GM21576 (cell line): ENCODE results near the gene SH2D3C.
"Not testable (repeated sequence)": the region's sequence is repeated elsewhere in the genome, so short reads cannot be mapped to it uniquely, and the experiment has no call there.

Source experiments
- ATAC-seq: cut with Tn5 transposase; IDR thresholded peaks from one replicate; pipeline ENCODE4 v1.9.1; 2021; ENCODE audit warnings: mild to moderate bottlenecking, moderate library complexity; ENCODE audit not compliant: unreplicated experiment

Gene SH2D3C

DNA sequence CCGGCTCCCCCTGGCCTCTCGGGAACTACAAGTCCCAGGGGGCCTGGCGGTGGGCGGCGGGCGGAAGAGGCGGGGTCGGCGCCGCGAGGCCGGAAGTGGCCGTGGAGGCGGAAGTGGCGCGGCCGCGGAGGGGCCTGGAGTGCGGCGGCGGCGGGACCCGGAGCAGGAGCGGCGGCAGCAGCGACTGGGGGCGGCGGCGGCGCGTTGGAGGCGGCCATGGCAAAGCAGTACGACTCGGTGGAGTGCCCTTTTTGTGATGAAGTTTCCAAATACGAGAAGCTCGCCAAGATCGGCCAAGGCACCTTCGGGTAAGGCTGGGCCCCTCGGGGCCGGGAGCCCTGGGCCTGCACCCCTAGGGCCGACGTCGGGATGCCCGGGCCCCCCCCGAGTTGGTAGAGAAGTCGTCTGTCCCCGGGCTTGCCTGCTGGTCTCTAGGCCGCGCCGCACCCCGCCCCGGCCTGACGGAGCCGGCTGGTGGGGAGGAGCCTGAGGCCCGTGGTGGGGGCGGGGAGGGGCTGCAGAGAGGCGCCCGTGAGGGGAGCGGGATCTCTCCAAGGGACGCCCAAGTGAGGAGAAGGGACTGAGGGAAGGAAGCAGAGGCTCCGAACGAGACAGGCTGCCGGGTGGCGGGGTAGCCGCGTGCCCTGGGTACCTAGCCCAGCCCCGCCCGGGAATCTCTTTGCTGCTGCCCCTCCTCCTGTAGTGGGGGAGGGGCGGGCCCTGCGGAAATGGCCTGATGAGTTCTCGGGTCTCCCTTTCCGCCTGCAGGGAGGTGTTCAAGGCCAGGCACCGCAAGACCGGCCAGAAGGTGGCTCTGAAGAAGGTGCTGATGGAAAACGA lies 7.7 kb upstream of the SH2D3C start, which contains the start of gene CDK9:
TSS of gene CDK9 (plus strand) at position 102 of the 840 bp plus-strand sequence. CDS start at position 217, 115 bp downstream.
- ATAC-seq: peak; percentile 44

DNA sequence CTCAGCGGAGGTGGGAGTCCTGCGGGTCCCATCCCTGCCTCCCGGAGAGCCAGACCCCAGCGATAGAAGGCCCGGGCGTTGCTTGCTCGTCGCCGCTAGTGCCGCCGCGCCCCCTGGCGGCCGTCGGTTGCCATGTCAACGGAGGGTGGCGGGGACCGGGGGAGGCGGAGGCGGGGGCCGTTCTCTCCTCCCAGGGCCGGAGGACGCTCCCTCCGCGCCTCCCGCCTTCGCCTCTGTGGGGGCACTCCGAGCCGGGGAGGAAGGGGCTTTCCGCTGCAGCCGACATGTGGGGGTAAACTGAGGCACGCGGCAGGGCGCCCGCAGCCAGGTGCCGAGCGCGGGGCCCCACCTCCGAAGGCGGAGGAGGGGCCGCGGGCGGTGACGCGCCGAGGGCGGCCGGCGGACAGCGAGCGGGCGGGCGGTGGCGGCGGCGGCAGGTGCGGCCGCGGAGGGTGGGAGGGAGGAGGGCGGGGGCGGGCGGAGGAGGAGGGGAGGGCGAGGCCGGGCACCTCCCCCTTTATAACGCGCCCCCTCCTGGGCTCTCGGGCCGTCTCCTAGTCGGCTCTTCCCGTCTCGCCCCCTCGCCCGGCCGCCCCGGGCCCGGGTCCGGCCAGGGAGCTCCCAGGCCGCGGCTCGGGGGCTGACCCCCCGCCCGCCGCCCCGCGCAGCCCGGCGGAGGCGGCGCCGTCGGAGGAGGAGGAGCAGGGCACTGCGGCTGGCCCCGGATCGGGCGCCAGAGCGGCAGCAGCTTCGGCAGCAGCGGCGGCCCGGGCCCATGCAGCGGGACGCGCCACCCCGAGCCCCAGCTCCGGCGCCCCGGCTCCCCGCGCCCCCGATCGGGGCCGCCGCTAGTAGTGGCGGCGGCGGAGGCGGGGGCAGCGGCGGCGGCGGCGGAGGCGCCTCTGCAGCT lies 6.8 kb upstream of the SH2D3C start:
- peak; percentile 40 for ATAC-seq

DNA sequence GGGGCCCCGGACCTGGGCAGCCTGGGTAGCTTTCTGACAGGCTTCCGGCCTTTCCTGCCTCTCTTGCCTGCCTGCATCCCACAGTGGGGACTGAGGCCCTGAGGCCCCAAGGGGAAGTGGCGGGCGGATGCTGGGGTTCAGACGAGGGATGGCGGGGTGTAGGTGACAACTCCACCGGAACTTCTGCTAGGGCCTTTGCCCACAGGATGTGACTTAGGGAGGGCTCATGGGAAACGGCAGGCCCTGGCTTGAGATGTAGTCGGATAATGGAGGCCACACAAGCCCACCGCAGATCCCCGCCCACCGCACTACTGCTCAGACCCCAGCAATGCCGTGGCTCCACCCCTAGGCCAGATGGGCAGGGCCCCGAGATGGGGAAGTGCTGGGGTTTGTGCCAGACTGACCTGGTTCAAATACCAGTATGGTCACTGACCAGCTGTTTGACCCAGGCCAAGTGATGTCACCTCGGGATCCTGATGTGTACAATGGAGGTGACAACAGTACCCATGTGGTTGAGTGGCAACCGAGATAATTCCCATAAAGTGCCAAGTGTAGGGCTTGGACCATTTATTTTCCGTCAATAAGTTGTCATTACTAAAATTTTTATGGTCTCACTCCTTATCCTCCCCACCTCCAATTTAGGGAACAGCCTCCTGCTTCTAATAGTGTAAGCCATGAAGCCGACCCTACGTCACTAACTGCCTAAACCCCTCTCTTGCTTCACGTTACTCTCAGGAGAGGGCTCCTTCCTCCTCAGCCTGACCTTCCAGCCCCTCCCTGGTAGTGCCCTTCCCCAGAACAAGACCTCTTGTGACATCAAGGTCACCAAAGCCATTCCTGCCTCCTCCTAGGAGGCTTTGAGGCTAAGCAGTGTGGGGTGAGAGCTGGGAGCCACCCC lies 4.9 kb upstream of the SH2D3C start:
- no peak for ATAC-seq

DNA sequence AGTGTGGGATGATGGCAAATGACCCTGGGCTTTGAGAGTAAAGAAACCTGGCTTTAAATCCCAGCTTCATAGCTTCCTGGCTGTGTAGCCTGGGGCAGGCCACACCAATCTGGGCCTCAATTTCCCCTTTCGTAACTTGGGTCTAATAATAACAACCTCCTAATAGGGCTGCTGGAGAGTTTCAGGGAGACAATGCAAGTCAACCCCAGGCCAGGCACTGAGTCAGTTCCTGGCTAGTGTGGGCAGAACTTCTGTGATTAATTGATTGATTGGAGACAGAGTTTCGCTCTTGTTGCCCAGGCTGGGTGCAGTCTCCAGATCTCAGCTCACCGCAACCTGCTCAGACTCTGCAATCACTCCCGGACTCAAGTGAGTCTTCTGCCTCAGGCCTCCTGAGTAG lies 3.3 kb upstream of the SH2D3C start:
- ATAC-seq: no peak

DNA sequence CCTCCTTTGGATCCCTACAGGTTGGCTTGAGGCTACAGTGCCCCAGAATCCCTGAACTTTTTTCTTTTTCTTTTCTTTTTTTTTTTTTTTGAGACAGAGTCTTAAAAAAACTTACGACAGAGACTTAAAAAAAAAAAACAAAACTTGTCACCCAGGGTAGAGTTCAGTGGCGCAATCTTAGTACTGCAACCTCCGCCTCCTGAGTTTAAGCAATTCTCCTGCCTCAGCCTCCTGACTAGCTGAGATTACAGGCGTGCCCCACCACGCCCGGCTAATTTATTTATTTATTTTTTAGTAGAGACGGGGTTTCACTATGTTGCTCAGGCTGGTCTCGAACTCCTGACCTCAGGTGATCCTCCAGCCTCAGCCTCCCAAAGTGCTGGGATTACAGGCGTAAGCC lies 2.4 kb upstream of the SH2D3C start:
- not testable (repeated sequence) for ATAC-seq

DNA sequence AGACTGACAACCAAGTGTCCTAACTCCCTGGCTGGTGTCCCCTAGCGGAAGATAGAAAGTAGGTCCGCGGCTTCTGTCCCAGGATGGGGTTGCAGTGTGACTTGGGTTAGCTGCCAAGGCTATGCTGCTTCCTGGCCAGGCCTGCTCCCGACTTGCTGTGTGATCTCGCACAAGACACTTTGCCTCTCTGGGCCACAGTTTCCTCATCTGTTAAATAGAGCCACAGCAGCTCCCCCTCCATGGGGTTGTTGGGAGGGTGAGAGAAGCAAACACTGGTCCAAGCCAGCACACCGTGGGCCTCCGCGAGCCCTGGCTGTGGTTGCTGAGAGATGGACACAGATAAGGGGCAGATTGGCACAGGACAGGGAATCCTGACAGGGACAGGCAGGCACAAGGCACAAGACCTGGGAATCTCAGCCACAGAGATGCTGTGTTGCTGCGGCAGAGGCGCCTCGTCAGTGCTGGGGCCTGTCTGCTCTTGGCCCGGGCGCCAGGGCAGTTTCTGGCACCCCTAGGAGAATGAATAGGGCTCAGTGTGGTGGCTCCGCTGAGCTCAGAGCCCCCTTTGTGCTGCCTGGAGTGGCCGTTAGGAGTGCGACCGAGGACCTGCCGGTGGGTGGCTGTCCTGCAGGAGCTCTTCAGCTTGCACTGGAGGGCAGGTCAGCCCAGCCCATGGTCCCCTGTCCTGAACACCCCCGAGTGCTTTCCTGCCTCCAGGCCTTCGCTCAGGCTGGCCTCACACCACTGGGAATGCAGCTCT lies 1.8 kb upstream of the SH2D3C start:
- ATAC-seq: no peak

DNA sequence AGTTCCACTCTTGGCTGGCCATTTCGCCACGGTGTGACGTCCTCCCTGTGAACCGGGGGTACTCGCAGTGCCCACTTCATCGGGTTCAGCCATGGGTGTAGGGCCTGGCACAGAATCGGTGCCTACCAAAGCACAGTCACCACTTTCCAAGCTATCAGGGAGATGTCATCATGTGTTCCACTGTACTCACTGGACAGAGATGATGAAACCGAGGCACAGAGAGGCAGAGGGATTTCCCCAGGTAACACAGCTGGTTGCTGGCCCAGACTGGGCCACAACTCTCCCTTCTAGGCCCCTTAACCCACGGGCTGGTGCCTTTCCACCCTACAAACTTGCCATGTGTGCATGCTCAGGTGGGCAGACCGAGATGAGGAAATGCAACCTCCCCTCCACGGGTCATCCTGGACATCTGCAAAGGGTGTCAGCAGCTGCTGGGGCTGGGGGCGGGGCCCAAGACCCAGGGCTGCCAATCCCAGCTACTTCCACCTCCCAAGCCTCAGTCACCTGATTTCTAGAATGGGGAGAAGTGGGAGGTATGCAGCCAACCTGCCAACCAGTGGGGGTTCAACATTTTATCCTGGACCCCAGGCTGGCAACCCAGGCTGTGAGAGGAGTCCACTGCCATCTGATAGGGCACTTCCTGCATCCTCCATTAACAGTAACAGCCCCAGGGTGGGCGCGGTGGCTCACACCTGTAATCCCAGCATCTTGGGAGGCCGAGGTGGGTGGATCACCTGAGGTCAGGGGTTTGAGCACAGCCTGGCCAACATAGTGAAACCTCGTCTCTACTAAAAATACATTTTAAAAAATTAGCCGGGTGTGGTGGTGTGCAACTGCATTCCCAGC lies 893 bp upstream of the SH2D3C start:
- ATAC-seq: peak; percentile 42

DNA sequence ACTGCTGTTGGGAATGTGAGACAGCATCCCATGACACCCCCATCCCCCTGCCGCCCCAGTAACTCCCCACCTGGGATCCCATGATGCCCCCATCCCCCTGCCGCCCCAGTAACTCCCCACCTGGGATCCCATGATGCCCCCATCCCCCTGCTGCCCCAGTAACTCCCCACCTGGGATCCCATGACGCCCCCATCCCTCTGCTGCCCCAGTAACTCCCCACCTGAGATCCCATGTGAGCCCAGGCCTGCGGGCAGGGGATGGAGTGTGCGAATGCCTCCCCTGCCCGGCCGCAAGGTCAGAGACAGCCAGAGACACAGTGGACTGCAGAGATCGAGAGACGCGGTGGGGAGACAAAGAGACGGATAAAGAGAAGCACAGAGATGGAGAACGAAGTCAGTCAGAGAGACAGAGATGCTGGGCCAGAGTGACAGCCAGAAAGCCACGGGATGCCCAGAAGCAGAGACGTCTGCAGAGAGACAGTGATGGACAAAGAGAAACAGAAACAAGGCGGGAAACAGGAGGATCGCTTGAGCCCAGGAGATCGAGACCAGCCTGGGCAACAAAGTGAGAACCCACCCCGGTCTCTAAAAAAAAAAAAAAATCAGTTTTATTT lies 992 bp downstream of the SH2D3C start:
- ATAC-seq: no peak

DNA sequence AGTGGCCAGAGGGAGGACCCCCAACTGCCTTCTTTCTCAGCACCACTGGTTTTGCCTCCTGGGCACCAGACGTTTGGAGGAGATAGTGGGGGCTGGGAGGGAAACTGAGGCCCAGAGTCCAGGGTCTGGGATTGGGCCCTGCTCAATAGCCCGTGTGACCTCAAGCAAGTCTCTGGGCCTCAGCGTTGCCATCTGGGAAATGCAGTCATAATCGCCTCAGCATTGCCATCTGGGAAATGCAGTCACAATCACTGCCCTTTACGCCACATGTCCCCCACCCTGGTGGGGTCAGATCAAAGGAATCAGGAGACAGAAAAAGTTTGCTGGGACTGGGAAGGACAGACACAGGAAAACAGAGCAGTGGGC lies 1.6 kb downstream of the SH2D3C start:
- no peak for ATAC-seq

DNA sequence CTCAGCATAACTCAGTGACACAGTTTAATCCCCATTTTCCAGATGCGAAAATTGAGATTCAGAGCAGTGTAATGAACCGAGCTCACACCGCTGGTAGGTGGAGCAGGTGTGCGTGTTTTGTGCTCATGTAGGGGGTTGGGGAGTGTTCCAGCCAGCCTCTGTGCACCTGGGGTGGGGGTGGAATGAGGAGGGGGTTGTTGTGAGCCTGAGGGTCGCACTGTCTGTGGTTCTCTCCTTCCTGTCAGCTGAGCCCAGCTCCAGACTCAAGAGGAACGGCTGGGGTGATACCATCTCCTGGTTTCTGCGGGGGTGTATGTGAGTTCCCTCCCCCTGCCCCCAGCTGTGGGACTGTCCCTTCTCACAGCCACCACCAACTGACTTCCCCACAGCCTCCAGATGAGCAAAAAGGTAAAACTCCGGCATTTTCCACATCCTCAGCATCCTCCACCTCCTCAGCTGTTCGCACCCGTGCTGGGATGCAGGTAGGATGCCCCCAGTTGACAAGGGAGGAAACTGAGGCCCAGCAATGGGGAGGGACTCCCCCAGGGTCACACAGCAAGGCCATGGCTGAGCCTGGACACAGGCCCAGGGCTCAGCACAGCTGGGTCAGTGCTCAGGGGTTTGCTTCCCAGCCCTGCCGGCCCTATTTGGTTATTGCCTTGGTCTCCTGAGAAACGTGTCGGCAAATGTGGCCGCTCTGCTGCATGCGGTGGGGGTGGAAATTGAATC lies 2.1 kb downstream of the SH2D3C start:
- ATAC-seq: peak; percentile 27

DNA sequence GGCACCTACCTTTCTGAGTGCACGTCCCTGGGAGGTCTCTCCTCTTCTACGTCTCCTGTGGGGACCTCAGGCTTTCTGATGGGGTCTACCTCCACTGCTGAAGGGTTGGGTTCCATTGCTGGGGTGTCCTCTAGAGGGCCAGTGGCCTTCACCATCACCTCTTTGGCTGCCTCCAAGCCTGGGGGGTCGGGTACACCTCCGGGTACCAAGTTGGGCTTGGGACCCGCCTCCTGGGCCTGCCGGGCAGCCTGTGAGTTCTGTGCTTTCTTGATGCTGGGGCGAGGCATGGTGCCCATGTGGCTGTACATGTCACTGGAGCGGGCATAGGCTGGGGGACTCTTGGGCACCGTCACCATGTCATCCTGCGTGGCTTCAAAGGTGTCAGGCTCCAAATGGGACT lies 4.5 kb downstream of the SH2D3C start:
- ATAC-seq: no peak

DNA sequence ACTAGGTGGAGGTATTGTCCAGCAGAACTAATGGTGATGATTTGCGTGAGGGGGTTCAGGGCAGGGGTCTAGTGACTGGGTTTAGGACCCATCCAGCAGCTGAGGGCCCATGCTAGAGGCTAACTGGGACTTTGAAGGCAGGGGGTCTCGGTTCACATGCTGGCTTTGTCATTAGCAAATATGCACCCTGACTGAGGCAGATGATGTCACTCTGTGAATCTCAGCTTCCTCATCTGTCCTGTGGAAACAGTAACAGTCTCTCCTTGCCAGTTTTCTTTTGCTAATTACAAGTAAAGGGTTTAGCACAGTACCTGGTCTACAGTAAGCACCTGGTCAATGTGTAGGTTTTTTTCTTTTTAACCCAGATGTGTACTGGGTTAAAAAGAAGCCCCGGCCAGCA lies 5.2 kb downstream of the SH2D3C start:
- ATAC-seq: no peak

DNA sequence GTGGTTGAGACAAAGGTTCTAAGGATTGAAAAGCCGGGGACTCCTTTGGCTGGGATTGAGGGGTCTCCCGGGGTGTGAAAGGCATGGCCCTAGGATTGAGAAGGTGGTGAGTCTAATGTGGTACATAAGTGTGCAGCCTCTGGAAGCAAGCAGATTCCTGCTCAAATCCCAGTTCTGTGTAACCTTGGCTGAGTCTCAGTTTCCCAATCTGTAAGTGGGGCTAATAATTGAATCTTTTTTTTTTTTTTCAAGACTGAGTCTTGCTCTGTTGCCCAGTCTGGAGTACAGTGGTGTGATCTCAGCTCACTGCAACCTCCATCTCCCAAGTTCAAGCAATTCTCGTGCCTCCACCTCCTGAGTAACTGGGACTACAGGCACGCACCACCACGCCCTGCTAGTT lies 5.9 kb downstream of the SH2D3C start:
- no peak for ATAC-seq

DNA sequence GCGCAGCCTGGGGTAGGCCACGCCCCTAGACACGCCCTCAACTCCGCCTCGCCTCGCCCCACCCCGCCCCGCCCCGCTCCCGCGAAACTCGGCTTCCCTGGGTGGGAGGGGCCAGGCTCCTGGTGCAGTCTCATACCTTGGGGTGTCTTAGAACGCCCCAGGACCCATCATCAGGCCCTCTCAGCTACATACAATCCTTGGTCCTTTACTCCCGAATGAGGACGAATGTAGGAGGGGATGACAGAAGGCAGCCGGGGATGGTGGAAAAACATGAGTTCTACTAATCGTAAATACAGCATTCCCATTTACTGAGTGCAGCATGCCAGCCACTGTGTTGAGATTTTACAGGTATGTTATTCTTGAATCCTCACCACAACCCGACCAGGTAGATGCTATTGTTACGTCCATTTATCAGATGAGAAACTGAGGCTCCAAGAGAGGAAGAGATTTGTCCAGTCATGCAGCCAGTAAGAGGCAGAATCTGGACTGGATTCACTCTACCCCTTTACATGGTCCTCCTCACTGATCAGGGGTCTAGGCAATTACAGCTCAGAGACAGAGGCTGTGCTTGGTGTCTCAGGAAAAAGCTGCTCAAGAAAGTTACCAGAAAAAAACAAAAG lies 6.8 kb downstream of the SH2D3C start:
- ATAC-seq: no peak

DNA sequence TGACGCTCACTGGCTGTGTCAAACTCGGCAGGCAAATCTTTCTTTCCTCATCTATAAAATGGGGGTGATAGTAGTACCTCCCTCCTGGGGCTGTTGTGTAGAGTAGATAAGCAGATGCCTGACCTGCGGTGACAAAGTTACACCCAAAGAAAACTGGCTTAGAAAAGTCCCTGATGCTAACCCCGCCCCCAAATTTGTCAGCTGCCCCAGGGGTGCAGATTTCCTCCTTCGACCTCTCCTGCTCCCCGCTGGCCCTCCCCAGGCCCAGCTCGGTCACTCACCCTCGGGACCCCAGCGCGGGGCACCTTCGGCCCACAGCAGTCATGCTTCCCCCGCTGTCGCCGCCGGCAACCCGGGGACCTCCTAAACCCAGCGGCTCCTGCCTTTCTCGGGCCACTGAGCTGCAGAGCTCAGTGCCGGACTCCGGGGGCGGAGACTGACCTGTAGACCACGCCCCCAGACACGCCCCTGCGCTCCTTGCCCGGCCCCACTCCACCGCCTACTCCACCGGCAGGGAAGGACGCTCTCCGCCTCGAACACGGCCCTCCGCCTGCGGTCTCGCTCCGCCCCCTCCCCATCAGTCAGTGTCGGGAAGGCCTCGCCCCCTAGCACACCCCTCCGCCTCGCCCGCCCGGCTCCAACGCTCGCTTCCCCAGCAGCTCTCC lies 7.4 kb downstream of the SH2D3C start:
- ATAC-seq: peak; percentile 86

DNA sequence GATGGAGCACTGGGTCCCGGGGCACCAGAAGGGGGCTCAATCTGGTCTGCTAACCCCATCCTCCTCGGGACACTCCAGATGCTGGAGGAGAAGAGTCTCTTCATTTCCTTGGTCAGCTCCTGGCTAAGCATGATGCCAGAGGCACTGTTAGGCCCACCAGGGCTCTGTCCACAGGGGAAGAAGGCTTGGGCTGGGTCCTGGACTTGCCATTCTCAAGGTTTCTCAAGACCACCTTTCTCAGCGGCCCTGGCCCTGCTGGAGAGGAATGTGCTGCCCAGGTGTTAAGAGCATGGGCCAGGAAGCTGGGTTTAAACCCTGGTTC lies 7.9 kb downstream of the SH2D3C start:
- ATAC-seq: no peak

DNA sequence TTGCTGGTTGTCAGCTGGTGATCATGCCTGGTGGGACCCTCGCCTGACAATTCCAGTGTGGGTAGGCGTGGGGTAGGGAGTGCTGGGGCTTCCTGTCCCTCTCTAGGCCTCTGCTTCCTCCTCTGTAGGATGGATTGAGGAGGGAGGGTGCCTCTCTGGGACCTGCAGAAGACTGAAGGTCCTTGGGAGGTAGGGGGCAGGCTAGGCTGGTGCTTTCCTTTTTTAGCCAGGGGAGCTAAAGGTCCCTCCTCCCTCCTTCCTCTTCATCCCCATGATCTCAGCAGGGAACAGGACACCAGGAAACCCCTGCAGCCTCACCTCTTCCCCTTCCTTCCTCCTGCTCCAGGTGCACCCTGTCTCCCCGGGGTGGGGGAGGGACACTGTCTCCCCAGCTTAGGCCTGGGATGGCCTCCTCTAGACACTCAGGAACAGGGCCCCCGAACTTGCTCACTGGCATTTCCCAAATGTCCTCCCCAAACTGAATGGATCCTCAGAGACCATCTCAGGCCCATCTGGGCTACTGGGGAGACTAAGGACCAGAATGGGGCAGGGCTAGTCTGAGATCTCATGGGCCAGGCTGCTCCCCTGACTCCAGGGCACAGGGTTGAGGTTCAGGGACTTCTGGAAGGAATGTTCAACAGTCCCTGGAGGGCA lies 8.4 kb downstream of the SH2D3C start:
- no peak for ATAC-seq
